NCI-H510A treated with DMSO at 0.1 percent for 48 hours (cell line): Measurements from ENCODE around the gene MARS1.
A peak's percentile ranks its signal among the peaks of the same experiment; 100 is the strongest.

Experiments used
- DNase-seq: peaks from one replicate; lab custom pipeline; 2025; lab: John Stamatoyannopoulos, UW

The MARS1 gene

DNA sequence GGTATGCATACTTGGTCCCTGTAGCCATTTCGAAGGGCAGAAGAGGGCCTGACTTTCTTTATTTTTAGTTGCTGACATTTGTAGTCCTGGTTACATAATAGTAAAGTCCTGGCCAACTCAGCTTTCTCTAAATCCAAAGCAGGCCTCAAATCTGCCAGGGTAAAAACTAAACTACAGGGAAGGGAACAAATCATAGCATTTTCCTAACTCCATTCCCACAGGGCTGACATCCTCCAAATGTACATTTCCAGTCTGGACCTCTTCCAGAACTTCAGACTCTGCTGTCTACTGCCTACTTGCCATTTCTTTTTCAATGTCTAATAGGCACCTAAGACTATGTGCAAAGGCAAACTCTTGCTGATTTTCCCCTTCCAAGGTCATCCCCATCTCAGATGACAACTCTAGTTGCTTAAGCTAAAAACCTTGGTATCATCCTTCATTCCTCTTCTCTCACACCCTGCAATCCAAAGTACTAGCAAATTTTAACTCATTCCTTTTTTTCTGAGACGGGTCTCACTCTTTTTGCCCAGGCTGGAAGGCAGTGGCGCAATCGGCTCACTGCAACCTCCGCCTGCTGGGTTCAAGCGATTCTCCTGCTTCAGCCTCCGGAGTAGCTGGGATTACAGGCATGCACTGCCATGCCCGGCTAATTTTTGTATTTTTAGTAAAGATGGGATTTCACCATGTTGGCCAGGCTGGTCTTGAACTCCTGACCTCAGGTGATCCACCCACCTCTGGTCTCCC lies 30.5 kb downstream of the MARS1 start:
- no peak for DNase-seq

DNA sequence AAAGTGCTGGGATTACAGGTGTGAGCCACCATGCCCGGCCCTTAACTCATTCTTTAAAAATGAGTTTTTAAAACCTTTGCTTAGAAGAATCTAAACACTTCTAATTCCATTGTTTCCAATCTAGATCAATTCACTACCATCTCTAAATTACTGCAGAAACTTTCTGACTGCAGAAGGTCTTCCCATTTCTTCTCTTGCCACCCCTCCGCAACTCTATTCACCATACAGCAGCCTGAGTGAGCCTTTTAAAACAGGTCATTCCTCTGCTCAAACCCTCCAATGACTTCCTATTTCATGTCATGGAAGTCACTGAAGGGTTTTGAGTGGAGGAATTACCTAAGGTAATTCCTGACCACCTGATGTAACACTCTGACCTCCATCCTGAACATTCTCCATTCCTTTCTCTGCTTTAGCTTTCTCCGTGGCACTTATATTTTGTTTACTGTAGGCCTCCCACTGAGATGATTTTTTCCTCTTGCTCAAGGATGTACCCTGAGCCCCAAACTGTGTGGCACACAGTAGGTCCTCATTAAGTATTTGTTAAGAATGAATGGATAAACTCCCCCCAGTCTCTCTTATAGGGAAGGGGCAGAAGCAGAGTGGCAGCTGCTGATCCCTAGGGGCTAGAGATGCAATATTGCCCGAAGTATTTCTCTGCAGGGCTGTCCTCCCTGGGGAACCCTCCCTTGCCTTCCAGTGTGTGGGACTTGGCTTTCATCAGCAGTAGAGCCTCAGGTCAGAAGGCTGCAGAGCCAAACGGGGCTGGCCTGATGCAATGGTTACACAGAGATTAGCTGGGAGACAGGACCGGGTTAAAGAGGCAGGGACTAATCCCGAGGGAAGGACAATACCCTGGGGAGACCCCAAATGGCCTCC lies 31.3 kb downstream of the MARS1 start:
- no peak for DNase-seq

DNA sequence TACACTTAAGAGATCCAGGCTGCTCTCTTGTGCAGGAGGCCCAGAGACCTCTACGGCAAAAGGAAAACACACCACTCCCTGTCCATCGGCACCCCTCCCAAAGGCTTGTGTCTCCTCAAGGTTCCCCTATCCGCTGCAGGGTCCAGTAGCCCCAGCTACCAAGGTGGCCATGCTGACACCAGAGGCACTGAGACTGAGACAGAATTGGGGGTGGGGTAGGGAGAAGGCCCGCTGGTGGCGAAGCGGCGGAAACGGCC lies 31.9 kb downstream of the MARS1 start:
- no peak for DNase-seq

- peak; percentile 98 for DNase-seq
These were observed 32.4 kb downstream of the MARS1 start, which contains the start of gene DDIT3 for GRCh38 chr12:57520053-57520818. TSS of gene DDIT3 (minus strand) at chr12:57520514. CDS start at chr12:57517406, 3,108 bp downstream.

DNA sequence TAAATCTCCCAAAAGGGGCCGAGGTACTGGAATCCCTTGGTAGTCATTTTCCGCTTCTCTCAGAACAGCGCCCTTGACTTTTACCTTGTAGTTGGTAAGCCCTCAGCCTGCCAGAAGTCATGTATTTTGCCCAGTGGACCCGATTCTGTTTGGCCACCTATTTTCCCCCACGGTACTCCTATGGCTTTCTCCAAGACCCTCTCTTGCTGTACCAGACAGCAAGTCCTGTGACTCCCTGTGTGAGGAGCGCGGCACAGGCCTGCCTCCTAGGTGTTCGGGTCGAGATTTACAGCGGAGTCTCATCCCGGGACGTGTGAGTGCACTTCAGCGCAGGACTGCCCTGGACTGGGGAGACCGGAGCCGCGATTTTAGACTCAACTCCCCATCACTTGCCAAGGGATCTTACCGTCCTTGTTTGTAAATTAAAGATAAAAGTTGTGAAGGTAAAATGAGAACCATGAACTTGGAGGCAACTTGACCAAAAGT lies 33.7 kb downstream of the MARS1 start:
- peak; percentile 72 for DNase-seq

GRCh38 chr12:57522011-57522886 lies 34.4 kb downstream of the MARS1 start, which contains the start of gene MBD6:
TSS of gene MBD6 (plus strand) at chr12:57522824. CDS start at chr12:57524304, 1,480 bp downstream.
- DNase-seq = peak; percentile 98

GRCh38 chr12:57522887-57523705 lies 35.2 kb downstream of the MARS1 start:
- peak; percentile 34 for DNase-seq

DNA sequence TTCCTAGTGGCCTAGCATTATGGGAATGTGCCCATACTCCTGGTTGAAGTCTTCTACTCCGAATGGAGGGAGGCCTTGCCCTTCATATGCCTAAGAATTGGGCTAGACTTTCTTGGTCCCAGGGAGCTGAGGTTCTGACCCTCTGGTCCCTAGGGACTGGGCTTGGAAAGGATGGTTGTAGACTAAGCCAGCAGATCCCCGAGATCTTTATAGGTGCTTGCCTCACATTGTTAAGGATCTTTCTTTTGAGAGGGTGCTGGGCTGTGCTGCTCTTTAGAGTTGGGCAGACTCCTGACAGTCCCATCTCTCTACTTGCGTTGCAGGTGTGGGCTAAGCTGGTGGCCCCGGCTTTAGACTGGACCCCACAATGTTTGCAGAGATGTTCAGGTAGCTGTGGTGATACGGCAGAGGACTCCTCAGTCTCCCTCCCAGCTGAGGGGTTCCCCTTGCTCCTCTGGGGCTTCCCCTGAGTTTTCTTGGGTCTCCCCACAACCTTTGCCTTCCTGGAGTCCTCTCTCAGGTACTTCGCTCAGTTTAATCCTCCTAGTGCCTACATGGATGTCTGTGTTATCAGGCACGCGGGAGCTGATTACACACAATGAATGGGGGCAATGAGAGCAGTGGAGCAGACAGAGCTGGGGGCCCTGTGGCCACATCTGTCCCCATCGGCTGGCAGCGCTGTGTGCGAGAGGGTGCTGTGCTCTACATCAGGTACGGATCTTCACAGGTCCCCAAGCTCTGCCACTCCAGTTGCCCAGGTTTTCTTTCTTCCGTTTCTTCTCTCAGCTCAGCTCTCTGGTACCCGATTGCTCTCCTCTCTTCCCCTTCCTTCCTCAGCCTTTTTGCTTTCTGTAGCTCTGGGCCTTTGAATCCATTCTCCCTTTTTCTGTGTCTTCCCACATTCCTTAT lies 36.1 kb downstream of the MARS1 start:
- DNase-seq = no peak

DNA sequence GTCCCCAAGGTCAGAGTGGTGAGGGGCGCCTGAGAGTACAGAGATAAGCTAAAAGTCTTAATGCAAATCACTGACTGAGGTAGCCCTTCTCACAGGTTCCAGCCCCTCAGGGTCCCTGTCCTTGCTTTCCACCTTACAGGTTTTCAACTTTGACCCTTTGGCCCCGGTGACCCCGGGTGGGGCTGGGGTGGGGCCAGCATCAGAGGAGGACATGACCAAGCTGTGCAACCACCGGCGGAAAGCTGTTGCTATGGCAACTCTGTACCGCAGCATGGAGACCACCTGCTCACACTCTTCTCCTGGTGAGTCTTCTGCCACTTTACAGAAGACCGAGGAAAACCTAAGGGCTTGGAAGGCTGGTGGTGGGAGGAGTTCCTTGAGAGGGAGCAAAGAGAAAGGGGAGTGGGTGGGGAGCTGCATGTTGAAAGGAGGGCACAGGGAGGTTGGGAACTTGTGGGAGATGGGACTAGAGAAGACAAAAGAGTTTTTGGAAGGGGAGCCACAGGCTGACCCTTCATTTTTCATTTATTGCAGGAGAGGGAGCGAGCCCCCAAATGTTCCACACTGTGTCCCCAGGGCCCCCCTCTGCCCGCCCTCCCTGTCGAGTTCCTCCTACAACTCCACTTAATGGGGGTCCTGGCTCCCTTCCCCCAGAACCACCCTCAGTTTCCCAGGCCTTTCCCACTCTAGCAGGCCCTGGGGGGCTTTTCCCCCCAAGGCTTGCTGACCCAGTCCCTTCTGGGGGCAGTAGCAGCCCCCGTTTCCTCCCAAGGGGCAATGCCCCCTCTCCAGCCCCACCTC lies 37.1 kb downstream of the MARS1 start:
- no peak for DNase-seq

DNA sequence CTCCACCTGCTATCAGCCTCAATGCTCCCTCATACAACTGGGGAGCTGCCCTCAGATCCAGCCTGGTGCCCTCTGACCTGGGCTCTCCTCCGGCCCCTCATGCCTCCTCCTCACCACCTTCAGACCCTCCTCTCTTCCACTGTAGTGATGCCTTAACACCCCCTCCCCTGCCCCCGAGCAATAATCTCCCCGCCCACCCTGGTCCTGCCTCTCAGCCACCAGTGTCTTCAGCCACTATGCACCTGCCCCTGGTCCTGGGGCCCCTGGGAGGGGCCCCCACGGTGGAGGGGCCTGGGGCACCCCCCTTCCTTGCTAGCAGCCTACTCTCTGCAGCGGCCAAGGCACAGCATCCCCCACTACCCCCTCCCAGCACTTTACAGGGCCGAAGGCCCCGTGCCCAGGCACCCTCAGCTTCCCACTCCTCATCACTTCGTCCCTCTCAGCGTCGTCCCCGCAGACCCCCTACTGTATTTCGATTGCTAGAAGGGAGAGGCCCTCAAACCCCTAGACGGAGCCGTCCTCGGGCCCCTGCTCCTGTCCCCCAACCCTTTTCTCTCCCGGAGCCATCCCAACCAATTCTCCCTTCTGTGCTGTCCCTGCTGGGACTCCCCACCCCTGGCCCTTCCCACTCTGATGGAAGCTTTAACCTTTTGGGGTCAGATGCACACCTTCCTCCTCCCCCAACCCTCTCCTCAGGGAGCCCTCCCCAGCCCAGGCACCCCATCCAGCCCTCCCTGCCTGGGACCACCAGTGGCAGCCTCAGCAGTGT lies 37.9 kb downstream of the MARS1 start:
- no peak for DNase-seq

GRCh38 chr12:57526477-57527126 lies 38.7 kb downstream of the MARS1 start:
- no peak for DNase-seq

GRCh38 chr12:57527184-57527583 lies 39.3 kb downstream of the MARS1 start:
- DNase-seq = no peak

DNA sequence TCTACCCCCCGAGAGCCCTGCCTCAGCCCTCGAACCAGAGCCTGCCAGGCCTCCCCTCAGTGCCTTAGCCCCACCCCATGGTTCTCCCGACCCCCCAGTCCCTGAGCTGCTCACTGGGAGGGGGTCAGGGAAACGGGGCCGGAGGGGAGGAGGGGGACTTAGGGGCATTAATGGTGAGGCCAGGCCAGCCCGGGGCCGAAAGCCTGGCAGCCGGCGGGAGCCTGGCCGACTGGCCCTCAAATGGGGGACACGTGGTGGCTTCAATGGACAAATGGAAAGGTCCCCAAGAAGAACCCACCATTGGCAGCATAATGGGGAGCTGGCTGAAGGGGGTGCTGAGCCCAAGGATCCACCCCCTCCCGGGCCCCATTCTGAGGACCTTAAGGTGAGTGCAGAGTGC lies 40.3 kb downstream of the MARS1 start:
- no peak for DNase-seq

- no peak for DNase-seq
These were observed 41.1 kb downstream of the MARS1 start for GRCh38 chr12:57528831-57529555.

GRCh38 chr12:57529831-57530230 lies 42.0 kb downstream of the MARS1 start:
- no peak for DNase-seq

DNA sequence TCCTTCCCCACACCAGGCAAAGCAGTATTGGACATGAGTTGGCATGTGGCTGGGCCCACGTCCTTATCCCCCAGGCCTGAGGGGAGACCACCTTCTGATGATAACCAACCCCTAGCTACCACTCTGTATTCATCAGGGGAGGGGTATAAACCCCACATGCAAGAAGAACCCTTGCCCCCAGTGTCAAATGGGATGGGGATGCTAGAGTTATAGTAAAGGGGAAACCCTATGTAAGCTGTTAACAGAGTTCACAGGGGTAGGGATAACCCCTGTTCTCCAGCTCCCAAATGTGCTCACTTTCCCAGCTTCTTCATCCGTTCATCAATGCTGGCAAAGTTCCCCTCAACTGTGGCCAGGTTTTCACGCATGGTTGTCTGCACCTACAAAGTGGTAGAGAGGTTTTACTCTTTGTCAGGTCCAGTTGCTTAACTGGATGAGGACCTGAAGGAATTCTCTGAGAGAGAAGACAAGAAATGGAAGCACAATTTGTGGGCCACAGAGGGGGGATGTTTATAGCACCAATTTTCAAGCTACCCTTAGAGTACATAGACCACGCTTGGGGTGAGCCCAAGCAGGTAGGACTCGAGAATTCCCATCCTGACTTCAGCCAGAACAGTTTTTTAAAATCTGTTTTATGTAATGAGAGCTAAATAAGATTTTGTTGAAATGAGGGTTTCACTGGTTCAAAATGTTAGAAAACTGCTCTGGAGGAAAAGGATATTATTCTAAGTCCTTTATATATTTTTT lies 42.7 kb downstream of the MARS1 start:
- no peak for DNase-seq
